ENCODE measurements around the gene DEFB123.

The DEFB123 gene

DNA sequence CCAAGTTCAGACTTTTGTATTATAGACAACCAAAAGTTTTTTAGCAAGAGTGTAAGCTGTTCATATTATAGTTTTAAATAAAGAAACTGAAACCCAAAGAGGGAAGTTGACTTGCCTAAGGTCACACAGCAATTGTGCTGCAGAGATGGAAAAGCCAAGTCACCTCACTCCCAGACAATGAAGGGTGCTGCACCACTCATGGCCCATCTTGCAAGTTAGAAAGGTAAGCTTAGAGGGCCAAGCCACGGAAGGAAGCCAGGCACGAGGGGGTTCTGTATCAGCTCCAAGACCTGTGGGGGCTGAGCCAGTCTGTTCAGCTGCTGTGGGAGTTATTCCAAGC, 33.6 kb downstream of the DEFB123 start:
- DNase-seq (ENCODE audit: low read depth): no peak

- no peak for DNase-seq (ENCODE audit: low read depth)
Observed at GRCh38 chr20:31474758-31475427, 34.5 kb downstream of the DEFB123 start, which contains the start of the genes DEFB124 and REM1. DEFB124 (minus strand) TSS chr20:31475127; CDS start chr20:31473013, 2,114 bp downstream. REM1 (plus strand) TSS chr20:31475288; CDS start chr20:31476446, 1,158 bp downstream.

DNA sequence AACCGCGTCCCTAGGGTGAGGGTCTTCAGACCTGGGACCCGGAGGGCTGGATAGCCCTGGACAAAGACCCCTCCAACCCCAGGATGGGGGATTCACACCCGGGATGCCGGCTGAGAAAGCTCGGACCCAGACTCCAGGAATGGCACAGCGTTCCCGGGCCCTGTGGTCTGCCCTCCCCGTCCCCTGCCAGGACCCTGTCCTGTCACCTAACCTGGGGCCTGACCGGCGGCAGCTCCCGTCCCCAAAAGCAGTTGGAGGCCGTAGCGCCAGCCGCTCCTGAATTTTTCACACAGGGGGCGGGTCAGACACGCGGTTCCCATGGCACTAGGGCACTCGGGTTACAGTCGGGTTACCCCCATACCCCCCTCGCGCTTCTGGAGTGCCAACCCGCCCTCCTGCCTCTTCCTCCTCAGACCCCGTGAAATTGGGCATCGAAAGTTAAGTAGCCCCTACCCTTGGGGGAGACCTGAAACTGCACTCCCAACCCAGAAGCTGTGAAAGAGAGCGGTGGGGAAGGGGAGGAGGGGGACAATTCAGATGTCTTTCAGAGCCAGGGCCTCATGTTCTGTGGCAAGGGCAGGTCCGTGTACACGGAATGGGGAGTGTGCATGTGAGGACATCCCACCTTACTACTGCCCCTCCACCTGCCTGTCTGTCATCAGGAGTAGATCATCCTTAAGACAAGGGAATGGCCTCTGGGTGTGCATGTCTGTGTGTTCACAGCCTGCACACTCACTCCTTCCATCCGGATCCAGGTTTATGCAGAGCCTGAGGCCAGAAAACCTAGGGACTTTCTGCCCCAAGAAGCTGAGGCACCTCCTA, 35.3 kb downstream of the DEFB123 start:
- DNase-seq (ENCODE audit: low read depth): no peak

GRCh38 chr20:31476294-31476585, 35.8 kb downstream of the DEFB123 start:
- DNase-seq (ENCODE audit: low read depth): no peak

- DNase-seq (ENCODE audit: low read depth): no peak
Observed at GRCh38 chr20:31476643-31477215, 36.3 kb downstream of the DEFB123 start.

DNA sequence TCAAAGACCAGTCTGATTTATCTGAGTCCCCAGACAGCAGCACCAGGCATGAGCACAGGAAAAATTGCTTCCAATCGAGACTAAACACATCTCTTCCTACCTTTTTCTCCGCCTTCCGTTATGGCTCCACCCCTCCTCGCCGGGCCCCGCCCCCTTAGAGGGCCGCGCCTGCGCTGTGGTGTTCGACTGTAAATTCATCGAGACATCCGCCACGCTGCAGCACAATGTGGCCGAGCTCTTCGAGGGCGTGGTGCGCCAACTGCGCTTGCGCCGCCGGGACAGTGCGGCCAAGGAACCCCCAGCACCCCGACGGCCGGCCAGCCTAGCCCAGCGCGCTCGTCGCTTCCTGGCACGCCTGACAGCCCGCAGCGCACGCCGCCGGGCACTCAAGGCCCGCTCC, 43.6 kb downstream of the DEFB123 start:
- no peak for DNase-seq (ENCODE audit: low read depth)

DNA sequence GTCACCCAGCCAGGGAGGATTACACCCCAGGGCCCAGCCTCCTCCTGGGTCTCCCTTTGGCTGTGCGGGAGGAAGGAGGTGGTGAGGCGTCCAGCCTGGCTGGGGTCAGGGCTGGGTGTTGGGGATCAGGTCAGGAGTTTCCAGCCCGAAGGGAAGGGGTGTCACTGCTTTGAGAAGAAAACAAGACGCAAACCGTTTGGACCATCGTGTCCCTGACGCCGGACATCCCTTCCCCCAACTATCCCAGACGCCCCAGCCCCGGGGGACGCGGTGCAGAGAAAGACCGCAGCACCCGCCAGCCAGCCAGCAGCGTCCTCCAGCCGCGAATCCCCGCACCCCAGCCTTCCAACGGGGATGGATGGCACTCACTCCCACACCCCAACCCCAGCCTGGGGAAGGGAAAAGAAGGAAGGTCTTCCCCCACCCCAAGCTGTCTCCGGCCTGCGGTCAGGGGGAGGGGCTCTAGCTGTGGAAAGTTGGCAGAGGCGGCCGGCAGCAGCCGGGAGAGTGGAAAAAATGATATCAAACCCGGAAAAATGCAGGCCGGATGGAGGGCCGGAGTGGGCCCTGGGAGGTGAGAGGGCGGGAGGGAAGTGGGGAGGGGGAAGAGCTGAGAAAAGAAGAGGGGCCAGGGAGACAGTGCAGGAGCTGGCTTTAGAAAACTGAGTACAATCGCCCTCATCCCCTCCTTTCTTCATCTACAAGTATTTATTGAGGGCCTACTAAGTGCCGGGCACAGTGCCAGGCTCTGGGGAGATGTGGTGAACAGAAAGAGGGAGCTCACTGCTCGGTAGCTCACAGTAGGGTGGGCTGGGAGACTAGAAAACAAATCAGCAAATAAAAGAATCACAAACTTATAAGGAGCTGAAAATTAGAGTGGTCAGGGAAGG, 45.3 kb downstream of the DEFB123 start:
- no peak for DNase-seq (ENCODE audit: low read depth)

- DNase-seq (ENCODE audit: low read depth): no peak
Observed at GRCh38 chr20:31488115-31488514, 47.7 kb downstream of the DEFB123 start.

GRCh38 chr20:31489152-31489551, 48.7 kb downstream of the DEFB123 start:
- DNase-seq (ENCODE audit: low read depth): no peak

DNA sequence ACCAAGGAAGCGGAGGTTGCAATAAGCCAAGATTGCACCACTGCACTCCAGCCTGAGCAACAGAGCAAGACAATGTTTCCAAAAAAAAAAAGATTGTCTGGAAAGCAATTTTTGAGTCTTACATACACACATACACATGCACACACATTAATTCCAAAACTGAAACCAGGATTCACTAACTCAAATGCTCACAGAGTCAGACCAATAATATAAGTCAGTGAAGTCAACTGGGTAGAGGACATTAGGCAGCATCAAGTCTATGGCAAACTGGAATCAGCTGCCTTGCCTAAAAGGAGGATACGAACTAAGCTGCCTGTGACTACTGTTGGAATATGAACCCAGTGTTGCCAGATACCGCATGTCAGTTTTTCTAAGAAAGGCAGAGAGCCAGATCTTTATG, 50.3 kb downstream of the DEFB123 start:
- DNase-seq (ENCODE audit: low read depth): no peak

DNA sequence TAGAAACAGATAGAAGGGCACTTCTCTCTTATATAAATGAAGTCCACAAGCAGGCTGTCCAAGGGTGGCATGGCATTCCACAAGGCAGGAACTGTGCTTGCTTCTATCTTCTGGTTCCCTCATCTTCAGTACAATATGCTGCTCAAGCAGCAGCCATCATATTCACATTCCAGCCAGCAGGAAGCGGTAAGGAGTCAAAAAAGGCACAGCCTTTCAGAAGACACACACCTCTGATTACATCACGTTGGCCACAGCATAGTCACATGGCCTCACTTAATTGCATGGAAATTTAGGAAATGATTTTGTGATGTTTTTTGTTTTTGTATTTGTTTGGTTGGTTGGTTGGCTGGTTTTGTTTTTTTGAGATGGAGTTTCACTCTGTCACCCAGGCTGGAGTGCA, 53.7 kb downstream of the DEFB123 start:
- DNase-seq (ENCODE audit: low read depth): peak; percentile 32

- DNase-seq (ENCODE audit: low read depth): no peak
Observed at GRCh38 chr20:31496761-31497295, 56.4 kb downstream of the DEFB123 start.

GRCh38 chr20:31497838-31498540, 57.6 kb downstream of the DEFB123 start:
- peak; percentile 79 for DNase-seq (ENCODE audit: low read depth)

All from GM04504 (cell line).